Activated naive CD4-positive, alpha-beta T cell treated with anti-CD3 and anti-CD28 coated beads, Interleukin-2, amount 50 U/mL, for 24 hours (primary cell): ENCODE results near the gene PISD.

Experiments used
- H3K27ac Mint-ChIP-seq: one replicate; pipeline ENCODE4 v1.8.0; 2021; ENCODE audit warnings: mild to moderate bottlenecking, mixed read lengths
- H3K27me3 Mint-ChIP-seq: one replicate; pipeline ENCODE4 v1.8.0; 2021; ENCODE audit warnings: mixed read lengths
- H3K36me3 Mint-ChIP-seq: one replicate; pipeline ENCODE4 v1.8.0; 2021; ENCODE audit warnings: mixed read lengths
- H3K4me1 Mint-ChIP-seq: one replicate; pipeline ENCODE4 v1.8.0; 2021; ENCODE audit warnings: mixed read lengths
- H3K4me3 Mint-ChIP-seq: one replicate; pipeline ENCODE4 v1.8.0; 2021; ENCODE audit warnings: mild to moderate bottlenecking, mixed read lengths
- H3K9me3 Mint-ChIP-seq: one replicate; pipeline ENCODE4 v1.8.0; 2021; ENCODE audit warnings: mixed read lengths

Gene PISD

GRCh38 chr22:31583861-31584485, 78.0 kb downstream of the PISD start:
- Mint-ChIP-seq H3K4me3 (no peak overlapping the region), H3K36me3 (peaks cover 14% of the 10 kb centered on the region), H3K27me3 (no peaks in the 10 kb centered on the region), H3K9me3 (no peaks in the 10 kb centered on the region), H3K4me1 (peaks cover 52% of the 10 kb centered on the region), H3K27ac (peak overlapping the region; percentile 9)

GRCh38 chr22:31579835-31580242, 82.2 kb downstream of the PISD start:
- peak overlapping the region; percentile 70 for H3K27ac Mint-ChIP-seq
- no peaks in the 10 kb centered on the region for H3K9me3 Mint-ChIP-seq
- H3K4me1 Mint-ChIP-seq = peaks cover 31% of the 10 kb centered on the region
- no peaks in the 10 kb centered on the region for H3K27me3 Mint-ChIP-seq
- H3K36me3 Mint-ChIP-seq = peaks cover 11% of the 10 kb centered on the region
- no peak overlapping the region for H3K4me3 Mint-ChIP-seq

- Mint-ChIP-seq H3K4me3 (no peak overlapping the region), H3K27me3 (no peaks in the 10 kb centered on the region), H3K9me3 (no peaks in the 10 kb centered on the region), H3K36me3 (peaks cover 11% of the 10 kb centered on the region), H3K4me1 (peaks cover 14% of the 10 kb centered on the region), H3K27ac (peak overlapping the region; percentile 35)
Observed at GRCh38 chr22:31578171-31578570, 83.8 kb downstream of the PISD start.

GRCh38 chr22:31577711-31578110, 84.3 kb downstream of the PISD start:
- H3K4me3 Mint-ChIP-seq = no peak overlapping the region
- peaks cover 9% of the 10 kb centered on the region for H3K4me1 Mint-ChIP-seq
- no peaks in the 10 kb centered on the region for H3K9me3 Mint-ChIP-seq
- H3K36me3 Mint-ChIP-seq = peaks cover 11% of the 10 kb centered on the region
- H3K27me3 Mint-ChIP-seq = no peaks in the 10 kb centered on the region
- no peak overlapping the region for H3K27ac Mint-ChIP-seq

- Mint-ChIP-seq H3K27ac (no peak overlapping the region), H3K9me3 (no peaks in the 10 kb centered on the region), H3K4me3 (no peak overlapping the region), H3K36me3 (peaks cover 15% of the 10 kb centered on the region), H3K27me3 (no peaks in the 10 kb centered on the region), H3K4me1 (no peaks in the 10 kb centered on the region)
Observed at GRCh38 chr22:31575190-31575589, 86.8 kb downstream of the PISD start.

GRCh38 chr22:31574055-31574670, 87.9 kb downstream of the PISD start:
- Mint-ChIP-seq H3K9me3 (no peaks in the 10 kb centered on the region), H3K36me3 (peaks cover 14% of the 10 kb centered on the region), H3K27me3 (no peaks in the 10 kb centered on the region), H3K4me1 (no peaks in the 10 kb centered on the region), H3K4me3 (no peak overlapping the region), H3K27ac (no peak overlapping the region)

GRCh38 chr22:31572939-31573338, 89.1 kb downstream of the PISD start:
- Mint-ChIP-seq H3K27ac (peak overlapping the region; percentile 41), H3K9me3 (no peaks in the 10 kb centered on the region), H3K4me1 (no peaks in the 10 kb centered on the region), H3K27me3 (no peaks in the 10 kb centered on the region), H3K4me3 (no peak overlapping the region), H3K36me3 (peaks cover 14% of the 10 kb centered on the region)

GRCh38 chr22:31569126-31569525, 92.9 kb downstream of the PISD start:
- H3K27me3 Mint-ChIP-seq = no peaks in the 10 kb centered on the region
- H3K27ac Mint-ChIP-seq = peak overlapping the region; percentile 89
- peaks cover 5% of the 10 kb centered on the region for H3K36me3 Mint-ChIP-seq
- no peaks in the 10 kb centered on the region for H3K9me3 Mint-ChIP-seq
- peaks cover 5% of the 10 kb centered on the region for H3K4me1 Mint-ChIP-seq
- no peak overlapping the region for H3K4me3 Mint-ChIP-seq
